IPS-18a (cell line): ENCODE data around the gene SINHCAF.

Source experiments
- H3K27ac ChIP-seq: one replicate; pipeline ENCODE4 v1.5.1; 2013; ENCODE audit warnings: low read length
- H3K27me3 ChIP-seq: one replicate; pipeline ENCODE4 v1.6.1; 2013; ENCODE audit warnings: mild to moderate bottlenecking, low read length; ENCODE audit not compliant: control insufficient read depth, insufficient read depth
- H3K36me3 ChIP-seq: one replicate; pipeline ENCODE4 v1.6.1; 2013; ENCODE audit warnings: low read depth, low read length; ENCODE audit not compliant: control insufficient read depth
- H3K4me1 ChIP-seq: one replicate; pipeline ENCODE4 v1.6.1; 2013; ENCODE audit warnings: low read depth, low read length; ENCODE audit not compliant: control insufficient read depth
- H3K4me3 ChIP-seq: one replicate; pipeline ENCODE4 v1.5.1; 2013; ENCODE audit warnings: low read length
- H3K9ac ChIP-seq: one replicate; pipeline ENCODE4 v1.6.1; 2013; ENCODE audit warnings: mild to moderate bottlenecking, low read length, moderate library complexity
- H3K9me3 ChIP-seq: one replicate; pipeline ENCODE4 v1.6.1; 2013; ENCODE audit warnings: low read depth, low read length; ENCODE audit not compliant: control insufficient read depth

The SINHCAF gene

GRCh38 chr12:31317471-31318395, 8.2 kb downstream of the SINHCAF start:
- peaks cover 75% of the 10 kb centered on the region for H3K4me1 ChIP-seq

DNA sequence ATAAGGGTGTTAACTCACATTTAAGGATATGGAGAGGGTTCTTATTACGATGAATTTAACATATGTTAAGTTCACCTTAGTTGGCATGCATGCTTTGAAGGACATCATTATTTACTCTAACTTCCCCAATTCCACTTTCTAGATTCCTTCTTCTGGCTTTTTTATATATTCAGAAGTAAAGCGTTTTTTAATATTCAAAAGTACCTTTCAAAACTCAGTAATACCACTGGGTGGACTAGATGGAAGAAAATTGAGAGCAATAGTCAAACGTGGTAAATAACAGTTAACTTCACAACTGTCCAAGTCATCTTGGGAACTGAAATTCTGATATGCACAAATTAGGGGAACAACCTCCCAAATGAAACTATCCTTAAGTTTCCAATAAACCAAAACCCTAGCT, 9.1 kb downstream of the SINHCAF start:
- H3K27ac ChIP-seq: no peak overlapping the region
- peaks cover 66% of the 10 kb centered on the region for H3K4me1 ChIP-seq
- H3K9me3 ChIP-seq: no peaks in the 10 kb centered on the region
- no peaks in the 10 kb centered on the region for H3K27me3 ChIP-seq
- no peak overlapping the region for H3K9ac ChIP-seq
- peak overlapping the region; percentile 5 for H3K4me3 ChIP-seq
- H3K36me3 ChIP-seq: no peaks in the 10 kb centered on the region

More at GRCh38 chr12:31317471-31318395, 8.2 kb downstream of the SINHCAF start:
- peak overlapping the region; percentile 5 for H3K4me3 ChIP-seq
- no peak overlapping the region for H3K27ac ChIP-seq
- no peaks in the 10 kb centered on the region for H3K27me3 ChIP-seq
- no peaks in the 10 kb centered on the region for H3K9me3 ChIP-seq
- no peak overlapping the region for H3K9ac ChIP-seq
- no peaks in the 10 kb centered on the region for H3K36me3 ChIP-seq

DNA sequence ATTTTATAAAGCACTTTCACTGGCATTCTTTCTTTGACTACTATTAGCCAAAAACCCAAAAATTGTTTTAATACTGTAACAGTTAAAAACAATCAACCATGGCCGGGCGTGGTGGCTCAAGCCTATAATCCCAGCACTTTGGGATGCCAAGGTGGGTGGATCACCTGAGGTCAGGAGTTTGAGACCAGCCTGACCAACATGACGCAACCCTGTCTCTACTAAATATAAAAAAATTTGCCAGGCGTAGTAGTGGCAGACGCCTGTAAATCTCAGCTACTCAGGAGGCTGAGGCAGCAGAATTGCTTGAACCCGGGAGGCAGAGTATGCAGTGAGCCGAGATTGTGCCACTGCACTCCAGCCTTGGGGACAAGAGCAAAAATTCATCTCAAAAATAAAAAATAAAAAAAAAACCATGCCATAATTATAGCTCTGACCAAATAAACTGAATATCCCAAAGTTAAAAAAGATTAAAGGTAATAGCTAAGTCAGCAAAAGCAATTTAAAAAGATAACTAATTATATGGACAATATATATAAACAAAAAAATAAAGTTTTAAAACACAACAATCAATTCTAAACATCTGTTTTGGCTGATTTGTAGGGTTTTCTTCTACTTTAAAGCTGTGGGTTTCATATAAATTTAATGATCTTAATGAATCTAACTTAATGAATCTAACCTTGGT, 10.0 kb downstream of the SINHCAF start:
- peaks cover 57% of the 10 kb centered on the region for H3K4me1 ChIP-seq
- H3K27me3 ChIP-seq: no peaks in the 10 kb centered on the region
- H3K27ac ChIP-seq: no peak overlapping the region
- H3K4me3 ChIP-seq: no peak overlapping the region
- no peak overlapping the region for H3K9ac ChIP-seq
- H3K9me3 ChIP-seq: no peaks in the 10 kb centered on the region
- H3K36me3 ChIP-seq: no peaks in the 10 kb centered on the region

DNA sequence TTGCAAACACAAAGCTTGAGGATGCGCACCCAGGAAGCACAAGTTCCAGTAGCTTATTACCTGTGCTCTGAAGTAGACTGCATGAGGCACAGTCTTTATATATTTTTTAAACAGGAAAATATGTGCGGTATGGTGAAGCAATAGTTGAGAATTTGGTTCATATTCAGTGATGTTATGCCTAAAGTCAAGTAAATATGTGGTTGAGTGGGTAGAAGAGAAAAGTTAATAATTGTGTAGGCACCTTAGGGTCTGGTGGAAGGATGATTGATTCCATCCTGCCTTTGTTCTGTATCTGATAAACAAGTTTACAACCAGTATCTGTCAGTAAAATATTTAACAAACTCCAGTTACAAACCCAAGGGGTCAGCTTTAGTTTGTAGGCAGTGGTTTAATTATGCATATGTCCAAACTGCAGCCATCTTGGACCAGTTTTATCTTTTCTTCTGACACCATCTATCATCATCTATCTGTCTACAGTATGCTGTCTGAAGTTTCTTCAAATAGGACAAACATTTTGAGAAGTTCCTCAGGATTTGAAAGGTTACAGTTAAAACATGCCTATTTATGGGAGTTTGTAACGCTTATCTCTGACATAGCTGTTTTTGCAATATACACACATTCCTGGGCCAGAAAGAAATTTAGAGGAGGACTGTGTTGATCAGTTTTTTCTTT, 10.8 kb downstream of the SINHCAF start:
- H3K4me3 ChIP-seq: no peak overlapping the region
- no peaks in the 10 kb centered on the region for H3K36me3 ChIP-seq
- no peaks in the 10 kb centered on the region for H3K9me3 ChIP-seq
- no peak overlapping the region for H3K27ac ChIP-seq
- H3K9ac ChIP-seq: no peak overlapping the region
- peaks cover 54% of the 10 kb centered on the region for H3K4me1 ChIP-seq
- no peaks in the 10 kb centered on the region for H3K27me3 ChIP-seq

DNA sequence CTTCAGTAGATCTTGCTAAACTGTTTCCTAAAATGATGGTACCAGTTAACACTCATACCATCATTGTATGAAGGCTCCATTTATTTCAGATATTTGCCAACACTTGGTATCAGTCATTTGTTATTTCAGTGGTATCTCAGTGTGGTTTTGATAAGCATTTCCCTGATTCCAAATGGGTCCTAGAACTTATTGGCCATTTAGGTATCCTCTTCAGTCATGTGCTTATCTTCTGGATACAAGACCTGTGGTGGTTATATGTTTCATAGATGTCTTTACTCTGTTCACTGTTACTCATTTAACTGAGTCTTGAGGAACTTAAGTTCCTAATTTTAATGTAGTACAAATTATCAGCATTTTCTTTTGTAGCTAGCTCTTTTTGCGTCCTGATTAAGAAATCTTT, 13.5 kb downstream of the SINHCAF start:
- Histone ChIP-seq H3K36me3 (no peaks in the 10 kb centered on the region), H3K9ac (no peak overlapping the region), H3K4me1 (peaks cover 26% of the 10 kb centered on the region), H3K27me3 (no peaks in the 10 kb centered on the region), H3K27ac (no peak overlapping the region), H3K4me3 (no peak overlapping the region), H3K9me3 (no peaks in the 10 kb centered on the region)

DNA sequence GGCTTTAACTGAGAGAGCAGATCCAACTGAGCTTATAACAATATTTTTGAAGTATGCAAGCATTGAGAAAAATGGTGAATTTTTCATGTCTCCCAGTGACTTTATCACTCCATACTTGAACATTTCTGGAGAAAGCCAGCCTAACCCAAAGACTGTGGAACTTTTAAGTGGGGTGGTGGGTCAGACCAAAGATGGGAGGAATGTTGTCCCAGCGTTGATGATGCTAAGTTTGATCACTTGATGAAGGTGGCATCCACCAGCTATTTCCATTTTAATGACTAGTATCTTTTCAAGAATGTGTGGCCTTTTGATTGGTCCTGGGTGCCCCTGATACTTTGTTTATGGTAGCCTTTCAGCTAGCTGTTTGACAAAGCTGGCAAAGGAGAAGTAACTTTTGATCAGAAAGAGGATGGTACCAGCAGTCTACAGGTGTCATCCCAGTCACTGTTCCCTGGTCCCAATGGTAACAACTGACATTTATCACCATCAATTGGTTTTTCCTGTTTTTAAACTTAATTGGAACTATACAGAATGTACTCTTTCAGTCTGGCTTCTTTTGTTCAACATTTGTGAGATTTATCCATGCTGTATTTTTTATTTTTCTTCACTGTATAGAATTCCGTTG, 14.2 kb downstream of the SINHCAF start:
- H3K36me3 ChIP-seq: peaks cover 4% of the 10 kb centered on the region

DNA sequence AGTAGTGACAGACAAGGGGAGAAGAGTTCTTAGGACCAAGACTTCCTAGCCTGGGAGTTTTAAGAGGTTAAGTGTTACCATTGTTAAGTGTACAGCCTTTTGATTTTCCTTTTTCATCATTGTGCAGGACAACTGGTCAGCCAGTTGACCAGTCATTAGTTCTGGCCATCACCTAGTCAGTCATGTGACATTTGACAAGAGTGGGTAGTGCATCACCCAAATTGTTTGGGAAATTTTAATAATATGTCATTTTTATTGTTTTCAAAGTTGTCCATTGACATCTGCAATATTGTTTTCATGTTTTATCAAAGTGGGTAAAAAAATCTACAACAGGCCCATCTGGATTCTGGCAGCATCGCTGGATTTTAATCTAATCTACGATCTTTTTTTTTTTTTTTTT, 15.5 kb downstream of the SINHCAF start:
- peaks cover 4% of the 10 kb centered on the region for H3K36me3 ChIP-seq

More for the DNA sequence above, 14.2 kb downstream of the SINHCAF start:
- H3K27me3 ChIP-seq: no peaks in the 10 kb centered on the region
- H3K9me3 ChIP-seq: no peaks in the 10 kb centered on the region
- peaks cover 20% of the 10 kb centered on the region for H3K4me1 ChIP-seq
- no peak overlapping the region for H3K27ac ChIP-seq
- H3K9ac ChIP-seq: no peak overlapping the region
- no peak overlapping the region for H3K4me3 ChIP-seq

GRCh38 chr12:31309279-31309678, 16.7 kb downstream of the SINHCAF start:
- Histone ChIP-seq H3K27ac (no peak overlapping the region), H3K9me3 (no peaks in the 10 kb centered on the region), H3K36me3 (peaks cover 15% of the 10 kb centered on the region)

More for the DNA sequence above, 15.5 kb downstream of the SINHCAF start:
- H3K4me1 ChIP-seq: peaks cover 14% of the 10 kb centered on the region
- H3K27ac ChIP-seq: no peak overlapping the region
- H3K9me3 ChIP-seq: no peaks in the 10 kb centered on the region
- H3K4me3 ChIP-seq: no peak overlapping the region
- no peaks in the 10 kb centered on the region for H3K27me3 ChIP-seq
- H3K9ac ChIP-seq: no peak overlapping the region

GRCh38 chr12:31308116-31308515, 17.8 kb downstream of the SINHCAF start:
- Histone ChIP-seq H3K4me3 (no peak overlapping the region), H3K9ac (no peak overlapping the region), H3K27me3 (no peaks in the 10 kb centered on the region), H3K4me1 (peaks cover 5% of the 10 kb centered on the region), H3K27ac (no peak overlapping the region), H3K36me3 (peaks cover 27% of the 10 kb centered on the region), H3K9me3 (no peaks in the 10 kb centered on the region)

More at GRCh38 chr12:31309279-31309678, 16.7 kb downstream of the SINHCAF start:
- H3K4me3 ChIP-seq: no peak overlapping the region
- no peak overlapping the region for H3K9ac ChIP-seq
- H3K27me3 ChIP-seq: no peaks in the 10 kb centered on the region
- H3K4me1 ChIP-seq: peaks cover 5% of the 10 kb centered on the region

- H3K9ac ChIP-seq: no peak overlapping the region
- no peak overlapping the region for H3K27ac ChIP-seq
- no peaks in the 10 kb centered on the region for H3K27me3 ChIP-seq
- H3K36me3 ChIP-seq: peaks cover 39% of the 10 kb centered on the region
- H3K4me3 ChIP-seq: no peak overlapping the region
- H3K4me1 ChIP-seq: peaks cover 5% of the 10 kb centered on the region
- H3K9me3 ChIP-seq: no peaks in the 10 kb centered on the region
Measured at GRCh38 chr12:31306866-31307265, 19.1 kb downstream of the SINHCAF start.

DNA sequence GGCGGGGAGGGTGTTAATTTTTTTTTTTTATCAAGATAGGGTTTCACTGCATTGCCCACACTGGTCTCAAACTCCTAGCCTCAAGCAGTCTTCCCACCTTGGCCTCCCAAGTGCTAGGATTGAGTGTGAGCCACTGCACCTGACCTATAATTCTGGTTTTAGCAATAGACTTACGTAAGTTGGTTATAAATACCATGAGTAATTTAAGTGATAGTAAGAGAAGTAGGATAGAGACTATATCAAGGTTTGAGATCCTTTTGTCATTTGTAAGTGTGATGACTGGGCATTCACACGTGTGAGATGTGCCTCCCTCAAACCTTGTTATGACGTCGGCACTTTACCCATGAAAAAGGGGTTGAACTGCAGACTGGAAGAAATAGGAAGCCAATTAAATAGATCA, 22.5 kb downstream of the SINHCAF start:
- Histone ChIP-seq H3K27ac (no peak overlapping the region), H3K36me3 (peaks cover 63% of the 10 kb centered on the region), H3K4me3 (no peak overlapping the region), H3K4me1 (peaks cover 3% of the 10 kb centered on the region), H3K9ac (no peak overlapping the region), H3K27me3 (no peaks in the 10 kb centered on the region), H3K9me3 (no peaks in the 10 kb centered on the region)
